ENCODE measurements around the gene DPYD. TPM values are rescaled to one million over a fixed set of nuclear protein-coding genes. Genes with fewer than 3 reads are reported as not detected.

DPYD gene
- total and polyA plus RNA-seq, 7 donors, result 2.5 to 7.3 (median 5.1) TPM

GRCh38 chr1:97711858-97712257 is 209.0 kb downstream of the DPYD start:
- Histone ChIP-seq H3K36me3 (ENCODE audit: insufficient read depth in 1 of 2, low read depth in 1 of 2) (no peaks in the 10 kb centered on the region), H3K9me3 (no peaks in the 10 kb centered on the region), H3K27ac (no peak overlapping the region), H3K27me3 (ENCODE audit: insufficient read depth in 3 of 3, low read length in 2 of 3) (no peaks in the 10 kb centered on the region), H3K4me1 (no peaks in the 10 kb centered on the region), H3K4me3 (no peak overlapping the region)
- DNase-seq, result no peak
- no peak for ATAC-seq
- intact Hi-C loops (cut with DNase I), result no loop called here
- no peak for TF ChIP-seq CTCF (IDR thresholded peaks at IDR 0.05)
- 100% methylated on average over 1 of the region's 1 CpG for WGBS, 3 donors

- ATAC-seq (no peak), DNase-seq (no peak)
- Histone ChIP-seq H3K27ac (no peak overlapping the region), H3K4me3 (no peak overlapping the region), H3K9me3 (no peaks in the 10 kb centered on the region), H3K36me3 (ENCODE audit: insufficient read depth in 1 of 2, low read depth in 1 of 2) (peaks cover 0 to 4% of the 10 kb centered on the region in 2 donors), H3K4me1 (no peaks in the 10 kb centered on the region), H3K27me3 (ENCODE audit: insufficient read depth in 3 of 3, low read length in 2 of 3) (no peaks in the 10 kb centered on the region)
- TF ChIP-seq CTCF (IDR thresholded peaks at IDR 0.05), result no peak
- 88 to 96% (median 92%) methylated on average over 1 of the region's 1 CpG for WGBS, 3 donors
- intact Hi-C loops (cut with DNase I), result no loop called here
These were observed 227.2 kb downstream of the DPYD start for GRCh38 chr1:97693601-97694000.

- Histone ChIP-seq H3K27ac (no peak overlapping the region), H3K4me1 (no peaks in the 10 kb centered on the region), H3K9me3 (no peaks in the 10 kb centered on the region), H3K4me3 (no peak overlapping the region), H3K36me3 (ENCODE audit: insufficient read depth in 1 of 2, low read depth in 1 of 2) (peaks cover 0 to 4% of the 10 kb centered on the region in 2 donors), H3K27me3 (ENCODE audit: insufficient read depth in 3 of 3, low read length in 2 of 3) (no peaks in the 10 kb centered on the region)
- no peak for ATAC-seq
- intact Hi-C loops (cut with DNase I), result no loop called here
- DNase-seq, result no peak
- TF ChIP-seq CTCF (IDR thresholded peaks at IDR 0.05), result no peak
These were observed 229.5 kb downstream of the DPYD start for GRCh38 chr1:97691325-97691724.

- ATAC-seq (no peak), DNase-seq (no peak)
- no peaks in the 10 kb centered on the region for H3K4me1 ChIP-seq
- intact Hi-C loops (cut with DNase I), result no loop called here
- no peak overlapping the region for H3K4me3 ChIP-seq
- H3K9me3 ChIP-seq, result no peaks in the 10 kb centered on the region
- no peak overlapping the region for H3K27ac ChIP-seq
- no peaks in the 10 kb centered on the region for H3K27me3 ChIP-seq (ENCODE audit: insufficient read depth in 3 of 3, low read length in 2 of 3)
- TF ChIP-seq CTCF (IDR thresholded peaks at IDR 0.05), result no peak
- no peaks in the 10 kb centered on the region for H3K36me3 ChIP-seq (ENCODE audit: insufficient read depth in 1 of 2, low read depth in 1 of 2)
- WGBS, 3 donors, result 93 to 99% (median 95%) methylated on average over 2 of the region's 2 CpGs
These were observed 235.5 kb downstream of the DPYD start for GRCh38 chr1:97685360-97685759.

- Histone ChIP-seq H3K27ac (no peak overlapping the region), H3K36me3 (ENCODE audit: insufficient read depth in 1 of 2, low read depth in 1 of 2) (peaks cover 3 to 7% of the 10 kb centered on the region in 2 donors), H3K27me3 (ENCODE audit: insufficient read depth in 3 of 3, low read length in 2 of 3) (no peaks in the 10 kb centered on the region), H3K4me3 (no peak overlapping the region), H3K4me1 (no peaks in the 10 kb centered on the region), H3K9me3 (no peaks in the 10 kb centered on the region)
- DNase-seq, result no peak
- TF ChIP-seq CTCF (IDR thresholded peaks at IDR 0.05), result no peak
- no peak for ATAC-seq
- intact Hi-C loops (cut with DNase I), result no loop called here
These were observed 239.9 kb downstream of the DPYD start for GRCh38 chr1:97680894-97681293.

All from psoas muscle (tissue), 8 donors.